Measurements from ENCODE around the gene IL26. TPM values are rescaled to one million over a fixed set of nuclear protein-coding genes. Genes with fewer than 3 reads are reported as not detected.
A peak's percentile ranks its signal among the peaks of the same experiment; 100 is the strongest.

IL26 gene
- total RNA-seq, 2 donors from 2014 or later, result 0.52 TPM; not detected in 1

- H3K9me3 ChIP-seq (ENCODE audit: control insufficient read depth, low read length, poor library complexity, severe bottlenecking), result no peaks in the 10 kb centered on the region
- ATAC-seq (no peak), DNase-seq (no peak)
- Mint-ChIP-seq H3K27ac (no peak within 1 kb of the TSS), H3K27me3 (peaks cover 4% of the 10 kb centered on the region), H3K36me3 (ENCODE audit: low read depth) (peaks cover 3% of the 10 kb centered on the region), H3K4me1 (peaks cover 14% of the 10 kb centered on the region), H3K4me3 (no peak within 1 kb of the TSS)
Measured at GRCh38 chr12:68253504-68253903, 27.9 kb upstream of the IL26 start, which contains the start of gene IL22. Gene IL22 (minus strand): TSS chr12:68253604. CDS start chr12:68253448, 156 bp downstream.

GRCh38 chr12:68252077-68252476, 26.5 kb upstream of the IL26 start:
- ATAC-seq (no peak), DNase-seq (no peak)
- Mint-ChIP-seq H3K4me1 (peaks cover 14% of the 10 kb centered on the region), H3K4me3 (peak overlapping the region; percentile 1), H3K27me3 (peaks cover 4% of the 10 kb centered on the region), H3K27ac (no peak overlapping the region), H3K36me3 (ENCODE audit: low read depth) (peaks cover 3% of the 10 kb centered on the region)
- no peaks in the 10 kb centered on the region for H3K9me3 ChIP-seq (ENCODE audit: control insufficient read depth, low read length, poor library complexity, severe bottlenecking)

- Mint-ChIP-seq H3K27me3 (peaks cover 12% of the 10 kb centered on the region), H3K4me3 (no peak overlapping the region)
Measured at GRCh38 chr12:68250454-68250853, 24.8 kb upstream of the IL26 start.

DNA sequence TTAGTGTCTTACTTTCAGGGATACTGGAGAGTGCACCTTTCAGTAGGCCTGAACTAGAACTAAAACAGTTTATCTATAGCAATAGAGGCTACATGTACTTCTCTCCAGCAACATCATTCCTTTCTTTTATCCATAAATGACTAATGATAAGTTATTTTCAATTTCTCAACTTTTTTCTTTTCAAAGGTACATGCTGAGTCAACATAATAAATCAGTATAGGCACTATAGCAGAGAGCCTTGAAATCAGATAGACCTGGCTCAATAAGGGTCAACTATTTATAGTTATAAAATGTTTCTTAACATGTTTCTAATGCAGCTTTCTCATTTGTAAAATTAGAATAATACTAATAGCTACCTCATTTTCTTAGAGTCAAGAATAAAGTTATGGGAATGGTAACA, 22.2 kb upstream of the IL26 start:
- H3K9me3 ChIP-seq (ENCODE audit: control insufficient read depth, low read length, poor library complexity, severe bottlenecking), result no peaks in the 10 kb centered on the region
- Mint-ChIP-seq H3K27me3 (peaks cover 11% of the 10 kb centered on the region), H3K4me1 (peaks cover 11% of the 10 kb centered on the region), H3K36me3 (ENCODE audit: low read depth) (peaks cover 3% of the 10 kb centered on the region), H3K4me3 (no peak overlapping the region), H3K27ac (no peak overlapping the region)
- no peak for ATAC-seq
- no peak for DNase-seq

More at GRCh38 chr12:68250454-68250853, 24.8 kb upstream of the IL26 start:
- no peaks in the 10 kb centered on the region for H3K9me3 ChIP-seq (ENCODE audit: control insufficient read depth, low read length, poor library complexity, severe bottlenecking)
- peaks cover 3% of the 10 kb centered on the region for H3K36me3 Mint-ChIP-seq (ENCODE audit: low read depth)
- H3K27ac Mint-ChIP-seq, result no peak overlapping the region
- peaks cover 14% of the 10 kb centered on the region for H3K4me1 Mint-ChIP-seq
- DNase-seq (no peak), ATAC-seq (no peak)

DNA sequence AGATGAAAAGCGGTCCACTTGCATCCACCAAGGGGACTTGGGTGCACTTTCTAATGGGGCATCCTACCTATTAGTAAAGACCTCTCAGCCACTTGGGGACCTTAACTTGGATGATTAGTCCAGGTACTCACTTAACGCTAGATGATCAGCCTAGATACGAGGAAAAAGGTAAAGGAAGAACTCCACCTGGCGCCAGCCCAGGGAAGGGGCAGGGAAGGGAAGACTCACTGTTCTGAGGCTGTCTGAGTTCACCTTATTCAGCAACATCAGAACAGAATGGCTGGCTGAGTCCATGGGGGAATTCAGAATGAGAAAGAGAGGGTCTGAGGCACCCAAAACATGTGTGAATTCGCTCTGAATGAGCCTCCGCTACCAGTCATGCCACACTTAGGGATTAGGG, 20.7 kb upstream of the IL26 start:
- ATAC-seq, result no peak
- Mint-ChIP-seq H3K4me3 (no peak overlapping the region), H3K27ac (no peak overlapping the region), H3K27me3 (peaks cover 8% of the 10 kb centered on the region), H3K4me1 (peaks cover 3% of the 10 kb centered on the region), H3K36me3 (ENCODE audit: low read depth) (peaks cover 3% of the 10 kb centered on the region)
- no peak for DNase-seq
- H3K9me3 ChIP-seq (ENCODE audit: control insufficient read depth, low read length, poor library complexity, severe bottlenecking), result no peaks in the 10 kb centered on the region

GRCh38 chr12:68245180-68246021, 19.8 kb upstream of the IL26 start:
- H3K27ac Mint-ChIP-seq, result no peak overlapping the region
- H3K36me3 Mint-ChIP-seq (ENCODE audit: low read depth), result peaks cover 3% of the 10 kb centered on the region
- ATAC-seq (no peak), DNase-seq (no peak)
- H3K4me3 Mint-ChIP-seq, result no peak overlapping the region
- H3K9me3 ChIP-seq (ENCODE audit: control insufficient read depth, low read length, poor library complexity, severe bottlenecking), result no peaks in the 10 kb centered on the region
- H3K27me3 Mint-ChIP-seq, result peaks cover 8% of the 10 kb centered on the region
- peaks cover 9% of the 10 kb centered on the region for H3K4me1 Mint-ChIP-seq

GRCh38 chr12:68242777-68243176, 17.2 kb upstream of the IL26 start:
- Mint-ChIP-seq H3K4me3 (no peak overlapping the region), H3K27ac (no peak overlapping the region), H3K27me3 (peaks cover 8% of the 10 kb centered on the region), H3K36me3 (ENCODE audit: low read depth) (no peaks in the 10 kb centered on the region), H3K4me1 (peaks cover 16% of the 10 kb centered on the region)
- no peaks in the 10 kb centered on the region for H3K9me3 ChIP-seq (ENCODE audit: control insufficient read depth, low read length, poor library complexity, severe bottlenecking)
- no peak for ATAC-seq
- DNase-seq, result no peak

- no peaks in the 10 kb centered on the region for H3K9me3 ChIP-seq (ENCODE audit: control insufficient read depth, low read length, poor library complexity, severe bottlenecking)
- Mint-ChIP-seq H3K27ac (peak overlapping the region; percentile 91), H3K4me3 (peak overlapping the region; percentile 80), H3K27me3 (peaks cover under 1% of the 10 kb centered on the region), H3K4me1 (peaks cover 28% of the 10 kb centered on the region), H3K36me3 (ENCODE audit: low read depth) (peaks cover 2% of the 10 kb centered on the region)
- ATAC-seq, result peak; percentile 90
- DNase-seq, result no peak
Measured at GRCh38 chr12:68240975-68241374, 15.4 kb upstream of the IL26 start.

GRCh38 chr12:68240079-68240478, 14.5 kb upstream of the IL26 start:
- Mint-ChIP-seq H3K4me1 (peaks cover 34% of the 10 kb centered on the region), H3K36me3 (ENCODE audit: low read depth) (peaks cover 2% of the 10 kb centered on the region), H3K27ac (peak overlapping the region; percentile 91), H3K27me3 (no peaks in the 10 kb centered on the region), H3K4me3 (no peak overlapping the region)
- H3K9me3 ChIP-seq (ENCODE audit: control insufficient read depth, low read length, poor library complexity, severe bottlenecking), result no peaks in the 10 kb centered on the region
- no peak for ATAC-seq
- no peak for DNase-seq

- Mint-ChIP-seq H3K36me3 (ENCODE audit: low read depth) (peaks cover 2% of the 10 kb centered on the region), H3K4me3 (no peak overlapping the region), H3K4me1 (peaks cover 38% of the 10 kb centered on the region), H3K27me3 (no peaks in the 10 kb centered on the region), H3K27ac (peak overlapping the region; percentile 91)
- H3K9me3 ChIP-seq (ENCODE audit: control insufficient read depth, low read length, poor library complexity, severe bottlenecking), result no peaks in the 10 kb centered on the region
- no peak for DNase-seq
- no peak for ATAC-seq
Measured at GRCh38 chr12:68239309-68239982, 13.8 kb upstream of the IL26 start.

DNA sequence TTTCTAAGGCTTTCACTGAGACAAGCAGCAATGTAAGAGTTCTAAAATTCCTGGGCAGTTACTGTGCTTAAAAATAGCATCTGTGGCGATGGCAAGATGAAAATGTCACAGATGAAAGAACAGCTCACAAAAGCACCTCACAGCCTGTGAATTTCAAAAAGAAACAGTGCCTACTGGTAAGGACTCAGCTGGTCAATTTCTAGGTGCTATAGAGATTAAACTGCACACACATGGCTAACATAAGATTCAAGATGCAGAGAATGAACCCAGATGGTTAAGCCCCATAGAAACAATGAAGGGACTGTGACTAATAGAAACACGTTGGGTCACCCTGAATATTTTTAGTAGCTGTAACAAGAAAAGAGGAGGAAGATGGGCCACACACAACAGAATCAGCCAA, 12.0 kb upstream of the IL26 start:
- H3K27ac Mint-ChIP-seq, result no peak overlapping the region
- H3K27me3 Mint-ChIP-seq, result no peaks in the 10 kb centered on the region
- peak overlapping the region; percentile 92 for H3K4me3 Mint-ChIP-seq
- DNase-seq (no peak), ATAC-seq (no peak)
- H3K4me1 Mint-ChIP-seq, result peaks cover 49% of the 10 kb centered on the region
- H3K36me3 Mint-ChIP-seq (ENCODE audit: low read depth), result peaks cover 2% of the 10 kb centered on the region
- H3K9me3 ChIP-seq (ENCODE audit: control insufficient read depth, low read length, poor library complexity, severe bottlenecking), result no peaks in the 10 kb centered on the region

- Mint-ChIP-seq H3K36me3 (ENCODE audit: low read depth) (peaks cover 2% of the 10 kb centered on the region), H3K4me3 (peak overlapping the region; percentile 92), H3K27me3 (no peaks in the 10 kb centered on the region), H3K27ac (peak overlapping the region; percentile 93), H3K4me1 (peaks cover 49% of the 10 kb centered on the region)
- no peaks in the 10 kb centered on the region for H3K9me3 ChIP-seq (ENCODE audit: control insufficient read depth, low read length, poor library complexity, severe bottlenecking)
- ATAC-seq (no peak), DNase-seq (no peak)
Measured at GRCh38 chr12:68237078-68237477, 11.5 kb upstream of the IL26 start.

- peaks cover 2% of the 10 kb centered on the region for H3K36me3 Mint-ChIP-seq (ENCODE audit: low read depth)
- H3K27me3 Mint-ChIP-seq, result no peaks in the 10 kb centered on the region
- ATAC-seq, result peak; percentile 76
- no peaks in the 10 kb centered on the region for H3K9me3 ChIP-seq (ENCODE audit: control insufficient read depth, low read length, poor library complexity, severe bottlenecking)
- H3K27ac Mint-ChIP-seq, result peak overlapping the region; percentile 93
- DNase-seq, result no peak
- H3K4me3 Mint-ChIP-seq, result peak overlapping the region; percentile 92
- H3K4me1 Mint-ChIP-seq, result peaks cover 49% of the 10 kb centered on the region
Measured at GRCh38 chr12:68236421-68237059, 10.9 kb upstream of the IL26 start.

All from T-helper 17 cell (primary cell).